ENCODE data around the gene RAB3IL1. TPM values are rescaled to one million over a fixed set of nuclear protein-coding genes. Genes with fewer than 3 reads are reported as not detected.

Gene RAB3IL1, protein sequence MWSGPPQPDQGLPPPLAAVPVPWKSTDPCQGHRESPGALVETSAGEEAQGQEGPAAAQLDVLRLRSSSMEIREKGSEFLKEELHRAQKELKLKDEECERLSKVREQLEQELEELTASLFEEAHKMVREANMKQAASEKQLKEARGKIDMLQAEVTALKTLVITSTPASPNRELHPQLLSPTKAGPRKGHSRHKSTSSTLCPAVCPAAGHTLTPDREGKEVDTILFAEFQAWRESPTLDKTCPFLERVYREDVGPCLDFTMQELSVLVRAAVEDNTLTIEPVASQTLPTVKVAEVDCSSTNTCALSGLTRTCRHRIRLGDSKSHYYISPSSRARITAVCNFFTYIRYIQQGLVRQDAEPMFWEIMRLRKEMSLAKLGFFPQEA
- total RNA-seq: 6.6 and 10.0 TPM in 2 replicates

DNA sequence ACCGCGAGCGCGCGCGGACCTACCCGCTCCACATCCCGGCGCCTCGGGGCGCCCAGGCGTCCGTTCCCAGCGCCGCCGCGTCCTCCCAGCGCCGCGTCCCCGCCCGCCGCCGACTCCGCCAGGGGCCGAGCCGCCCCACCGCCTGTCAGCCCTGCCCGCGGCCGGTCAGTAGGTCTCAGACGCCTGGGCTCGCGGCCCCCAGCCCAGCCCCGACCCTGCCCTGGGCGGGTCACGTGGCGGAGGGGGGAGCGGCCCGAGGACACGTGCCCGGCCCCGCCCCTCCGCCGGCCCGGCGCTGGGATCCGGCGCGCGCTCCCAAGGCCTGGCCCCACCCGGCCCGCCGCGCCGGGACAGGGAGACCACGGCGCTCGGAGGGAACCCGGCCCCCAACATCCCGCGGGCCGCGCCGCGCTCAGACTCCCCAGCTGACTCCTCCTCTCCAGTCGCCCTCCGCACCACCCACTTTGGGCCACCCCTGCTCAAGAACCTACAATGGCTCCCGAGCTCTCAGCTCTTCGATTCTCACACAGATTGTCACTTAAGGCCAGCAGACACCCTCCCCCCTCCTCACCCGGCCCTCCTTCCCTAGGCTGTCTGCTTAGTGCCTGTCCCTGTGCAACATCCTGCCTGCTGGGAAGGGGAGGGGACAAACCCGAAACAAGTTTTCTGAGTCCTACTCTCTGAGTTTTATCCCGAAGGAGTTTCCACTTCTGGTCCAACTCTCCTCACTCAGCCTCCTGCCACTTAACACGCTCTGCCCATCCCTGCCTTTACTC lies at the start of gene RAB3IL1:
Gene RAB3IL1 (minus strand): TSS at position 233 of the 776 bp plus-strand sequence. CDS start 199 bp downstream, at position 34.

DNA sequence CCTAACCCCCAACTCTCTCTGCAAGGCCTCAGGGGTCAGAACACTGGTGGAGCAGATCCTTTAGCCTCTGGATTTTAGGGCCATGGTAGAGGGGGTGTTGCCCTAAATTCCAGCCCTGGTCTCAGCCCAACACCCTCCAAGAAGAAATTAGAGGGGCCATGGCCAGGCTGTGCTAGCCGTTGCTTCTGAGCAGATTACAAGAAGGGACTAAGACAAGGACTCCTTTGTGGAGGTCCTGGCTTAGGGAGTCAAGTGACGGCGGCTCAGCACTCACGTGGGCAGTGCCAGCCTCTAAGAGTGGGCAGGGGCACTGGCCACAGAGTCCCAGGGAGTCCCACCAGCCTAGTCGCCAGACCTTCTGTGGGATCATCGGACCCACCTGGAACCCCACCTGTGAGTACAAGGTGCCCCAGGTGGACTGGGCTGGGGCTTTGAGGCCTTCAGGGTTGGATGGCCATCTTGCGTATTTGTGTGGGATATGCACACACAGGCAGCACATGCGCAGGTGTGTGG lies 32.7 kb upstream of the RAB3IL1 start, which contains the start of gene BEST1:
Gene BEST1 (plus strand): TSS at position 317 of the 513 bp plus-strand sequence. CDS start 1,456 bp downstream, outside the sequence.

DNA sequence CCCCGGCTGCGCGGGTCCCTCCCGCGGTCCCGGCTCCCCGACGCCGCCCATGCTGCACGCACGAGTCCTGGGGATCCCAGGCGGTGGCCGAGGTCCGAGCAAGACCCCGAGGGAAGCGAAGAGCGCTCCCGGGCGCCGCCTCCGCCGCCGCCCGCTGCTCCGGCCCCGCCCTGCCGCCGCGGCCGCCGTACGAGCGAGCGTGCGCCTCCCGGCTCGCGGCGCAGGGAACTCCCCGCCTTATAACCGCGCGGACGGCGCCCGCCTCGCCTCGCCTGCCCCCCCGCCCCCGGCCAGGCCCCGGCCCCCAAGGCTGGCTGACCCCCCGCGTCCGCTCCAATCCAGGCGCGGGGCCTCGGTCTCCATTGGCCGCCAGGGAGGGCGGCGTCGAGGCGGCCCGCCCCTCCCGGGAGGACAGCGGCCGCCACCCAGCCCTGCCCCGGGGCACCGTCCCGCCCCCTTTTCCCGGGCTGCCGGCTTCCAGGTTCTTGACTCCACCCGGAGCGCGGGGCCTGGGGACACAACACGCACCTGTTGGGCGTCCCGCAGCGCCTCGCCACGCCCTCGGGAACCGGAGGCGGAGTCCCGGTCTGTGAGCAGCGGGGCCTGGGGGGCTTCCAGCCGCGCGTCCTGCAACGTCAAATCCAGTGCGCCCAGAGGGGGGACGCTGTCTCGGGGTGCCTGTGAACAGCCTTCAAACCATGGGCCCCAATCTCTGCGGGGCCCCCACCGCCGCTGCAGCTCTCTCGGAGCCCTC lies 25.9 kb downstream of the RAB3IL1 start, which contains the start of gene FADS3:
Gene FADS3 (minus strand): TSS at position 215 of the 754 bp plus-strand sequence. CDS start 164 bp downstream, at position 51.

Other genes starting within 250 kb of the RAB3IL1 start
- gene DAGLA, start 237.2 kb downstream of the RAB3IL1 start, total RNA-seq: 2.2 and 3.8 TPM in 2 replicates
- 0.40 and 0.44 TPM in 2 replicates for gene MYRF, start 164.9 kb downstream of the RAB3IL1 start, total RNA-seq
- 128 and 138 TPM in 2 replicates for gene TMEM258, start 125.0 kb downstream of the RAB3IL1 start, total RNA-seq
- gene FEN1, start 124.7 kb downstream of the RAB3IL1 start, total RNA-seq: 19.5 and 39.8 TPM in 2 replicates
- 84.8 and 84.9 TPM in 2 replicates for gene FADS1, start 100.6 kb downstream of the RAB3IL1 start, total RNA-seq
- 182 and 322 TPM in 2 replicates for gene FADS2, start 89.3 kb downstream of the RAB3IL1 start, total RNA-seq
- gene FADS3, start 26.0 kb downstream of the RAB3IL1 start, total RNA-seq: 93.7 and 131 TPM in 2 replicates
- 1.2 TPM in 2 replicates for gene BEST1, start 32.8 kb upstream of the RAB3IL1 start, total RNA-seq
- 871 and 2,309 TPM in 2 replicates for gene FTH1, start 50.1 kb upstream of the RAB3IL1 start, total RNA-seq
- gene INCENP, start 206.4 kb upstream of the RAB3IL1 start, total RNA-seq: 9.9 and 18.1 TPM in 2 replicates

All from aortic smooth muscle cell (primary cell).